AG09309 (cell line): ENCODE measurements around the gene CACNA1I.

ENCODE experiments used
- DNase-seq: peaks from one replicate; pipeline ENCODE4 v3.0.0-alpha.2; 2010; ENCODE audit warnings: low read depth
- H3K4me3 ChIP-seq: 2 replicates; pipeline ENCODE4 v1.5.1; 2011; ENCODE audit warnings: mild to moderate bottlenecking, low read depth, low read length, moderate library complexity; ENCODE audit not compliant: control insufficient read depth
- CTCF ChIP-seq: IDR thresholded peaks from 2 replicates; pipeline ENCODE4 v1.5.1; 2011; ENCODE audit warnings: mild to moderate bottlenecking, low read depth, low read length, inconsistent platforms; ENCODE audit not compliant: insufficient read depth, control insufficient read depth; ENCODE audit errors: missing control alignments

The CACNA1I gene

GRCh38 chr22:39712081-39712480 lies 141.5 kb downstream of the CACNA1I start:
- H3K4me3 ChIP-seq = no peak overlapping the region
- DNase-seq = no peak
- TF ChIP-seq CTCF = no peak

GRCh38 chr22:39712751-39713525 lies 142.4 kb downstream of the CACNA1I start:
- TF ChIP-seq CTCF = no peak
- no peak for DNase-seq
- H3K4me3 ChIP-seq = no peak overlapping the region

GRCh38 chr22:39713799-39714290 lies 143.3 kb downstream of the CACNA1I start:
- TF ChIP-seq CTCF = no peak
- H3K4me3 ChIP-seq = no peak overlapping the region
- DNase-seq = no peak

DNA sequence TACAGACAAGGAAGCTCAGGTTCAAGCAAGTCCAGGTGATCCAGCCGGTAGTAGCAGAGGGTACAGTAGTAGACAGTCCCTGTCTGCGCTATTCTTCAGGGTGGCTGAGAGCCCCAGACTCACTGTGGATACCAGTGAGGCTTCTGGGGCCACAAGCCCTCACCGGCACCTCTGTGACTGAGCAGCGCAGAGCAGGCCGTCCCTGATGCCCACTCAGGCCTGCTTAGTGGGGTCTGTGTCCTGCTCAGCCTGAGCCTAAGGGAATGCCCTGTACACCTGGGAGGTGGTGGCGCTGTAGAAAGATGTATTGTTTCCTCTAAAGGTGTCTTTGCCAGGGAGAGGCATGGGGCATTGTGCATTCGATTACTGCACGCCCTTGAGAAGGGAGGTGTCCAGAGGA lies 143.8 kb downstream of the CACNA1I start:
- no peak overlapping the region for H3K4me3 ChIP-seq
- no peak for DNase-seq
- no peak for TF ChIP-seq CTCF

DNA sequence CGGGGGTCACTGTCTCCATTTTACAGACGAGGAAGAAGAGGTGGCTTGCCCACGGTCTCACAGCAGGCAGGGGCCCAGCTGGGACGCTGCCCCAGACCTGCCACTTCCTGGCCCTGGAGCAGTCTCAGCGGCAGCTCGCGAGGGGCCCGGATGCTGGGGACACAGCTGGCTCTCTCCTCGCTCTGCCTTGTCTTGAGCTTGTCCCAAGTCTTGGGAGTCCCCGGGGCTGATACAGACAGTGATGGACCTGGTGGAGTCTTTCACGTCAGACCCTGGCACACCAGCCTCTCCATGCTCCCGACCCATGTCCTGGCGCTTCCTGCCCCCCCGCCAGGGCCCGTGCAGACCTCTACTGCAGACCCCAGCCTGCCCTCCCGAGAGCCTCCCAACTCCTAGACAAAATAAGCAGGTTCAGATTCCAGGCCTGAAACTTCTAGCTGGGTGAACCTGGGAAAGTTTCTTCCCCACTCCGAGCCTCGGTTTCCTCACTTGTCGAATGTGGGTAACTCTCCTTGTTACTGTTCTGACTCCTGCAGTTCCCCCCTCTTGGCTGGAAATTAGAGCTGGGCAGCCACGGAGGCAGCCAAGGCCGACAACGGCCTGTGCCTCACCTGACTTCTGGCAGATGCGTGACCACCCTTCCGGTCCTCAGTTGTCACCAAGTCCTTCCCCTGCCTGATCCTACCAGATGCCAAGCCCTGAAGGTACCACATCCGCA lies 145.4 kb downstream of the CACNA1I start:
- TF ChIP-seq CTCF = no peak
- H3K4me3 ChIP-seq = no peak overlapping the region
- DNase-seq = no peak

DNA sequence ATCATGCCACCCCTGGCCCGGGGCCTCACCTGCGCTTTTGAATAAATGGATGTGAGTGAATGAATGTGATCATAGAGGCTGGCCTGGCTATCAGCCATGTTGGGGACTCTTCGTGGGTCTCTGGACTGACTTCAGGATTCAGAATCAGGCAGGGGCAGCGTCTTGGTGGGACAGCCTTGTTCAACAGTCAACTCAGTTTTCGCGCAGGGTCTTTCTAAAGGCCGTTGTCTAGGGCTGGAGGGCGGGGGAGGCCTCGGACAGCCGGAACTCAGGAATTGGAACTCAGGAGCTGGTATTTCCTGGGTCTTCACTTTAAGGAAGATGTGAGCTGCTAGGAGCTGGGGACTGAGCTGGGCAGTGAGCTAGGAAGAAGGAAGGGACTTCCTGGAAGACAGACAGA lies 146.0 kb downstream of the CACNA1I start:
- TF ChIP-seq CTCF = no peak
- no peak overlapping the region for H3K4me3 ChIP-seq
- no peak for DNase-seq
